Kidney (tissue), 14 donors: ENCODE data around the gene TPRX2. TPM values are rescaled to one million over a fixed set of nuclear protein-coding genes. Genes with fewer than 3 reads are reported as not detected.

Source experiments
- DNase-seq, 5 donors: peaks; one replicate each; pipeline ENCODE4 v3.0.0-alpha.2; 2013 to 2020
- FAIRE-seq: peaks from 2 replicates; lab custom pipeline; 2012; peaks lifted over from hg19 to GRCh38; lab: Jason Lieb, UNC
- H3K27ac ChIP-seq, 2 donors: one replicate each; pipeline ENCODE4 v1.7.0; 2013; ENCODE audit warnings: low read depth in 2 of 2, low read length in 2 of 2, inconsistent platforms in 1 of 2
- H3K27me3 ChIP-seq: one replicate; pipeline ENCODE4 v1.7.1; 2013; ENCODE audit warnings: low read length, inconsistent platforms; ENCODE audit not compliant: control insufficient read depth, insufficient read depth
- H3K36me3 ChIP-seq, 3 donors: one replicate each; pipeline versions ENCODE4 v1.7.0 to v1.7.1; 2013; ENCODE audit warnings: low read length in 3 of 3, control low read depth in 1 of 3, inconsistent platforms in 1 of 3; ENCODE audit not compliant: insufficient read depth in 3 of 3, control insufficient read depth in 2 of 3
- H3K4me1 ChIP-seq, 3 donors: one replicate each; pipeline versions ENCODE4 v1.7.0 to v1.7.1; 2013; ENCODE audit warnings: low read length in 3 of 3, inconsistent platforms in 1 of 3, low read depth in 1 of 3; ENCODE audit not compliant: control insufficient read depth in 2 of 3, insufficient read depth in 2 of 3
- H3K4me3 ChIP-seq, 3 donors: one replicate each; pipeline versions ENCODE4 v1.7.0 to v1.8.1; 2013; ENCODE audit warnings: low read length in 3 of 3, control low read depth in 1 of 3, inconsistent platforms in 1 of 3
- H3K9ac ChIP-seq, 3 donors: one replicate each; pipeline versions ENCODE4 v1.7.0 to v1.7.1; 2013; ENCODE audit warnings: low read length in 3 of 3, control low read depth in 1 of 3, inconsistent platforms in 1 of 3
- H3K9me3 ChIP-seq, 3 donors: one replicate each; pipeline versions ENCODE4 v1.7.0 to v1.7.1; 2013; ENCODE audit warnings: low read length in 3 of 3, control low read depth in 1 of 3, inconsistent platforms in 1 of 3; ENCODE audit not compliant: control insufficient read depth in 2 of 3, insufficient read depth in 1 of 3
- intact Hi-C: fragments of 100-400 bp; cut with DNase I; formaldehyde crosslinking; loops from one replicate; pipeline ENCODE4 v1.11.1; 2022
- polyA plus RNA-seq: library from polyadenylated mRNA; stranded (reverse); fragments of 350-450 nt; fragmentation: Illumina TruSeq; extraction: RNeasy Lipid Tissue Mini Kit (QIAGEN cat#74804); gene quantifications from one replicate; pipeline ENCODE4 v1.2.3, GENCODE V29; 2014; ENCODE audit warnings: low read depth, low replicate concordance; ENCODE audit not compliant: insufficient read depth
- total RNA-seq: library from RNA; stranded (reverse); fragmentation: NEBNext Ultra II Directional; extraction: Animal tissue kit (Norgen Biotek cat#: 25700); gene quantifications from one replicate; pipeline ENCODE4 v1.2.1, GENCODE V29; 2021
- TF ChIP-seq, protein P1 (sequence below): IDR thresholded peaks from 3 replicates; pipeline ENCODE4 v1.5.1; 2012; ENCODE audit warnings: mild to moderate bottlenecking, moderate library complexity, borderline replicate concordance; ENCODE audit not compliant: insufficient read depth; ENCODE audit errors: extremely low read depth
- donor health status: control.
- donor health status: control.
- donor health status: control.
- donor health status: control.
- donor health status: control.
- donor health status: DM: yes; HTN: yes; CAD: no.
- donor health status: Normal renal cell carcinoma (clear cell type).

TPRX2 gene
- total and polyA plus RNA-seq, 2 donors from 2014 or later = not detected

DNA sequence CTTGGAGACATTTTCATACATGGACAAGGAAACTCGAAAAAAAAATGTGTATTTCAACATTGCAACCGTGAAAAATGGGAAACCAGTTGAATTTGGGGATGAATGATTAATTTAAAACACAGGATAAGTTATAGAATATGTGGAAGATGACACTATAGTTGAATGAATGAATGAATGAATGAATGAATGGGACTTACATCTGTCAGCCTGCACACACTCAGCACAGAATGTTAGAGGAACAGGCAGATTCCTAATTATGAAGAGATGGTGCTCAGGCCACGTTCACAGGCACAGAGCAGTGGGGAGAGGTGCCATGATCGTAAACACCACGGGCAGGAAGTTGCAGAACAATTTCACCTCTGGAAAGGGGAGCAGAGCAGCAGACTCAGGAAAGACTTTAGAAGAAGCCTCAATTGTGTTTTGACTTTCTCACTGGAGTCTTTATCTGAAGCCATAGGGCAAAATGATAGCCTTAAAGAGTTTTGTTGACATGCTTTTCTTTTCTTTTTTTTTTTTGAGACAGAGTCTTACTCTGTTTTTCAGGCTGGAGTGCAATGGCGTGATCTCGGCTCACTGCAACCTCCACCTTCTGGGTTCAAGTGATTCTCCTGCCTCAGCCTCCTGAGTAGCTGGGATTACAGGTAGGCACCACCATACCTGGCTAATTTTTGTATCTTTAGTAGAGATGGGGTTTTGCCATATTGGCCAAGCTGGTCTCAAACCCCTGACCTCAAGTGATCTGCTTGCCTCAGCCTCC, 32.0 kb downstream of the TPRX2 start:
- no peak for FAIRE-seq
- Histone ChIP-seq H3K4me3 (no peak overlapping the region), H3K36me3 (no peaks in the 10 kb centered on the region), H3K27me3 (no peaks in the 10 kb centered on the region), H3K9me3 (peaks cover 0 to 12% (median 0%) of the 10 kb centered on the region in 3 donors), H3K27ac (no peak overlapping the region), H3K9ac (no peak overlapping the region), H3K4me1 (no peaks in the 10 kb centered on the region)
- intact Hi-C loops = no loop called here
- DNase-seq = no peak
- TF ChIP-seq, protein P1, sequence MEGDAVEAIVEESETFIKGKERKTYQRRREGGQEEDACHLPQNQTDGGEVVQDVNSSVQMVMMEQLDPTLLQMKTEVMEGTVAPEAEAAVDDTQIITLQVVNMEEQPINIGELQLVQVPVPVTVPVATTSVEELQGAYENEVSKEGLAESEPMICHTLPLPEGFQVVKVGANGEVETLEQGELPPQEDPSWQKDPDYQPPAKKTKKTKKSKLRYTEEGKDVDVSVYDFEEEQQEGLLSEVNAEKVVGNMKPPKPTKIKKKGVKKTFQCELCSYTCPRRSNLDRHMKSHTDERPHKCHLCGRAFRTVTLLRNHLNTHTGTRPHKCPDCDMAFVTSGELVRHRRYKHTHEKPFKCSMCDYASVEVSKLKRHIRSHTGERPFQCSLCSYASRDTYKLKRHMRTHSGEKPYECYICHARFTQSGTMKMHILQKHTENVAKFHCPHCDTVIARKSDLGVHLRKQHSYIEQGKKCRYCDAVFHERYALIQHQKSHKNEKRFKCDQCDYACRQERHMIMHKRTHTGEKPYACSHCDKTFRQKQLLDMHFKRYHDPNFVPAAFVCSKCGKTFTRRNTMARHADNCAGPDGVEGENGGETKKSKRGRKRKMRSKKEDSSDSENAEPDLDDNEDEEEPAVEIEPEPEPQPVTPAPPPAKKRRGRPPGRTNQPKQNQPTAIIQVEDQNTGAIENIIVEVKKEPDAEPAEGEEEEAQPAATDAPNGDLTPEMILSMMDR = no peak

DNA sequence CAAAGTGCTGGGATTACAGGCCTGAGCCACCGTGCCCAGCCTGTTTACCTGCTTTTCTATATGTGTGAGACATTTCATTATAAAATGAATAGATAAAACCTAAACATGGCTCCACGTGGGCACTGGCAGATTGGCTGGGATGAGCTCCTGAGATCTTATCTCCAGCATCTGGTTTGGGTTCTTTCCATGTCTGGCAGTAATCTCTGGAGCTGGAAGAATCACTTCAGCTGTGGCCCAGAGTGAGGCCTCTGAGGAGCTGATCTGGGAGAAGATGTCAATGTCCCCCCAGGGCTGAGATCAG, 32.5 kb downstream of the TPRX2 start:
- H3K27ac ChIP-seq = no peak overlapping the region
- no peaks in the 10 kb centered on the region for H3K36me3 ChIP-seq
- no peak for DNase-seq
- TF ChIP-seq, protein P1 = no peak
- H3K9me3 ChIP-seq = peaks cover 0 to 15% (median 0%) of the 10 kb centered on the region in 3 donors
- H3K9ac ChIP-seq = no peak overlapping the region
- no peak for FAIRE-seq
- H3K4me1 ChIP-seq = no peaks in the 10 kb centered on the region
- intact Hi-C loops = no loop called here
- no peaks in the 10 kb centered on the region for H3K27me3 ChIP-seq
- no peak overlapping the region for H3K4me3 ChIP-seq

DNA sequence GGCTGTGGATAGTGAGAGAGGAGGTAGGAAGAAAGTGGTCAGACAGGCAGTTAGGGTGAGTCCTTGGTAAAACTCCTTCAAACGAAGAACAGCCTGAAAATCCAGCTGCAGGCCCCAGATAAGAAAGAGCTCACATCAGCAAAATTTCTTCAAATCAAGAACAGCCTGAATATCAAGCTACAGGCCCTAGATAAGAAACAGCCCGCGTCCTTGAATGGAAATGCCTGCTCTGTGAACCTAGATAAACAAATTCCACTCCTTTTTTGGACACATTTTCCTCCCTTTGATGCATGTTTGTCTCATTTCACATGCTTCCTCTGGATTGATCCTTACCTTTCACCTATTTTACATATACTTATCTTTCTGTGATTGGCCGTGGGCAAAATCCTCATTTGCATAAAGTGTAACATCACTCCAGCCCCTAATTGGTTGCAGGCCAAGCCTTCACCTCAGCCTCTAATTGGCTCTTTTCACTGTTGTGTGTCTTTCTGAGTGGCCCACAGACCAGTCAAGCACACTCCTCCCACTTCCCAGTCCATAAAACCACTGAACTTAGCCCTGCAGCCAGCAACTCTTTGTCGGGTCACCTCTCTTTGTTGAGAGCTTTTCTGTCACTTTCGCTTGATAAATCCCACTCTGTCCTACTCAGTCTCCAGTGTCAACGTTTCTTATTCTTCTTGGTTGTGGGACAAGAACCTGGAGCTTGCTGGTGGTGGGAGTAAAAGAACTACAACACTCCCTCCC, 33.1 kb downstream of the TPRX2 start:
- intact Hi-C loops = no loop called here

More for the DNA sequence above, 33.1 kb downstream of the TPRX2 start:
- FAIRE-seq (no peak), DNase-seq (peak in 3 of 5 donors; percentile 13 to 66 (median 29))
- Histone ChIP-seq H3K4me1 (no peaks in the 10 kb centered on the region), H3K27me3 (no peaks in the 10 kb centered on the region), H3K4me3 (no peak overlapping the region), H3K36me3 (no peaks in the 10 kb centered on the region), H3K9ac (no peak overlapping the region), H3K27ac (no peak overlapping the region), H3K9me3 (peaks cover 0 to 15% (median 0%) of the 10 kb centered on the region in 3 donors)
- TF ChIP-seq, protein P1 = no peak
